GM19099 (cell line): ENCODE data around the gene NFAT5.

Experiments
- POLR2A ChIP-seq: IDR thresholded peaks from 3 replicates; pipeline ENCODE4 v1.6.1; 2011; ENCODE audit warnings: low read depth; ENCODE audit not compliant: insufficient read length; ENCODE audit errors: extremely low read depth

NFAT5 gene

GRCh38 chr16:69654280-69654931 lies 88.6 kb downstream of the NFAT5 start:
- TF ChIP-seq POLR2A: no peak

- no peak for TF ChIP-seq POLR2A
Measured at GRCh38 chr16:69660166-69660565, 94.4 kb downstream of the NFAT5 start.

GRCh38 chr16:69662901-69663300 lies 97.1 kb downstream of the NFAT5 start:
- no peak for TF ChIP-seq POLR2A

- TF ChIP-seq POLR2A: no peak
Measured at GRCh38 chr16:69663846-69664245, 98.1 kb downstream of the NFAT5 start.

GRCh38 chr16:69669577-69669976 lies 103.8 kb downstream of the NFAT5 start:
- no peak for TF ChIP-seq POLR2A

- TF ChIP-seq POLR2A: no peak
Measured at GRCh38 chr16:69672315-69672997, 106.7 kb downstream of the NFAT5 start.

- TF ChIP-seq POLR2A: no peak
Measured at GRCh38 chr16:69672998-69673713, 107.4 kb downstream of the NFAT5 start.

- TF ChIP-seq POLR2A: no peak
Measured at GRCh38 chr16:69680358-69680757, 114.6 kb downstream of the NFAT5 start.

GRCh38 chr16:69688589-69688988 lies 122.8 kb downstream of the NFAT5 start:
- no peak for TF ChIP-seq POLR2A

- no peak for TF ChIP-seq POLR2A
Measured at GRCh38 chr16:69691980-69692911, 126.5 kb downstream of the NFAT5 start.

- TF ChIP-seq POLR2A: no peak
Measured at GRCh38 chr16:69693916-69694315, 128.2 kb downstream of the NFAT5 start.

- TF ChIP-seq POLR2A: no peak
Measured at GRCh38 chr16:69698404-69698803, 132.6 kb downstream of the NFAT5 start.

GRCh38 chr16:69699915-69700314 lies 134.1 kb downstream of the NFAT5 start:
- TF ChIP-seq POLR2A: no peak

GRCh38 chr16:69701452-69701851 lies 135.7 kb downstream of the NFAT5 start:
- TF ChIP-seq POLR2A: no peak

- no peak for TF ChIP-seq POLR2A
Measured at GRCh38 chr16:69701866-69702265, 136.1 kb downstream of the NFAT5 start.

GRCh38 chr16:69703638-69704037 lies 137.9 kb downstream of the NFAT5 start:
- TF ChIP-seq POLR2A: no peak
